SH-SY5Y (cell line): ENCODE results near the gene KRT5.

Experiments used
- GATA2 ChIP-seq: IDR thresholded peaks from 2 replicates; pipeline ENCODE4 v1.6.1; 2011; ENCODE audit warnings: mild to moderate bottlenecking, low read depth, low read length
- GATA3 ChIP-seq: IDR thresholded peaks from 2 replicates; pipeline ENCODE4 v1.6.1; 2011; ENCODE audit warnings: low read depth, mild to moderate bottlenecking, low read length, moderate library complexity

- TF ChIP-seq GATA2 (no peak), GATA3 (no peak)
Observed at GRCh38 chr12:52546126-52546525, 25.9 kb upstream of the KRT5 start.
